Neuronal stem cell (in vitro differentiated cells): ENCODE results near the gene ARL4C.
A peak's percentile ranks its signal among the peaks of the same experiment; 100 is the strongest.

ENCODE experiments used
- DNase-seq: peaks from one replicate; pipeline ENCODE4 v3.0.0-alpha.2; 2013; ENCODE audit warnings: low spot score
- H2AFZ ChIP-seq: one replicate; pipeline ENCODE4 v1.6.1; 2013; ENCODE audit warnings: mild to moderate bottlenecking, low read length, inconsistent platforms
- H2AK5ac ChIP-seq: 2 replicates; pipeline ENCODE4 v1.6.1; 2013; ENCODE audit warnings: low read depth, mild to moderate bottlenecking, inconsistent platforms, low read length, moderate library complexity, mixed read lengths
- H2BK120ac ChIP-seq: 2 replicates; pipeline ENCODE4 v1.6.1; 2013; ENCODE audit warnings: low read depth, mild to moderate bottlenecking, inconsistent platforms, low read length, moderate library complexity, mixed read lengths
- H2BK12ac ChIP-seq: one replicate; pipeline ENCODE4 v1.6.1; 2013; ENCODE audit warnings: low read length, inconsistent platforms
- H2BK15ac ChIP-seq: 2 replicates; pipeline ENCODE4 v1.6.1; 2013; ENCODE audit warnings: mild to moderate bottlenecking, low read length, inconsistent platforms, mixed read lengths
- H2BK5ac ChIP-seq: one replicate; pipeline ENCODE4 v1.6.1; 2013; ENCODE audit warnings: inconsistent platforms, mild to moderate bottlenecking, low read length, moderate library complexity
- H3K14ac ChIP-seq: one replicate; pipeline ENCODE4 v1.6.1; 2013; ENCODE audit warnings: low read length, inconsistent platforms
- H3K18ac ChIP-seq: 2 replicates; pipeline ENCODE4 v1.6.1; 2013; ENCODE audit warnings: low read length, inconsistent platforms
- H3K23ac ChIP-seq: 2 replicates; pipeline ENCODE4 v1.6.1; 2013; ENCODE audit warnings: low read depth, mild to moderate bottlenecking, mixed read lengths, low read length, inconsistent platforms; ENCODE audit not compliant: poor library complexity
- H3K27ac ChIP-seq: replicated peaks from 3 replicates; pipeline ENCODE4 v1.5.1; 2013; ENCODE audit warnings: low read length, inconsistent platforms
- H3K27me3 ChIP-seq, 3 experiments: 2 replicates each; pipeline ENCODE4 v1.6.1; 2013; ENCODE audit warnings: low read length in 3 of 3, mild to moderate bottlenecking in 2 of 3, inconsistent platforms in 1 of 3, low read depth in 1 of 3, mixed read lengths in 1 of 3, moderate library complexity in 1 of 3; ENCODE audit not compliant: control insufficient read depth in 3 of 3, insufficient read depth in 3 of 3
- H3K36me3 ChIP-seq, 2 donors: replicated peaks in 1 of 2; 2 replicates each; pipeline ENCODE4 v1.6.1; 2013; ENCODE audit warnings: low read length in 2 of 2; ENCODE audit not compliant: control insufficient read depth in 2 of 2, insufficient read depth in 2 of 2
- H3K4ac ChIP-seq: 2 replicates; pipeline ENCODE4 v1.6.1; 2013; ENCODE audit warnings: inconsistent platforms, mild to moderate bottlenecking, low read length, moderate library complexity
- H3K4me1 ChIP-seq, 2 donors: 1 replicate in 1 of 2; 2 replicates in 1 of 2; pipeline ENCODE4 v1.6.1; 2013; ENCODE audit warnings: low read length in 2 of 2, low read depth in 1 of 2; ENCODE audit not compliant: control insufficient read depth in 2 of 2, insufficient read depth in 1 of 2
- H3K4me2 ChIP-seq: one replicate; pipeline ENCODE4 v1.6.1; 2013; ENCODE audit warnings: mild to moderate bottlenecking, low read length, inconsistent platforms; ENCODE audit not compliant: insufficient read depth, poor library complexity, severe bottlenecking
- H3K4me3 ChIP-seq, 2 donors: 2 replicates each; pipeline ENCODE4 v1.5.1; 2013; ENCODE audit warnings: low read length in 2 of 2, mild to moderate bottlenecking in 2 of 2, inconsistent platforms in 1 of 2, moderate library complexity in 1 of 2
- H3K79me1 ChIP-seq: one replicate; pipeline ENCODE4 v1.6.1; 2013; ENCODE audit warnings: low read depth, mild to moderate bottlenecking, inconsistent platforms, low read length, moderate library complexity
- H3K9ac ChIP-seq: one replicate; pipeline ENCODE4 v1.6.1; 2013; ENCODE audit warnings: mild to moderate bottlenecking, low read depth, low read length, inconsistent platforms; ENCODE audit not compliant: poor library complexity
- H3K9me3 ChIP-seq, 2 donors: replicated peaks in 1 of 2; 2 replicates each; pipeline versions ENCODE3 to v1.6.1; 2013; ENCODE audit warnings: low read length in 2 of 2, mild to moderate bottlenecking in 2 of 2, inconsistent platforms in 1 of 2, low read depth in 1 of 2, mixed read lengths in 1 of 2, moderate library complexity in 1 of 2; ENCODE audit not compliant: control insufficient read depth in 2 of 2, insufficient read depth in 1 of 2
- H4K8ac ChIP-seq: one replicate; pipeline ENCODE4 v1.6.1; 2013; ENCODE audit warnings: low read depth, mild to moderate bottlenecking, inconsistent platforms, low read length, moderate library complexity
- H4K91ac ChIP-seq: one replicate; pipeline ENCODE4 v1.6.1; 2013; ENCODE audit warnings: low read length, low read depth, mild to moderate bottlenecking, inconsistent platforms; ENCODE audit not compliant: poor library complexity
- WGBS, 2 donors: extraction: QIAGEN DNeasy Blood & Tissue Kit; methylation state at CpG; one replicate each; pipeline ENCODE4 v1.1.7; 2013; ENCODE audit warnings: missing lambda C conversion rate in 2 of 2, mixed read lengths in 1 of 2; ENCODE audit not compliant: insufficient read length in 2 of 2, insufficient replicate concordance in 1 of 2; ENCODE audit errors: extremely low coverage in 2 of 2; 5-methylcytosine and 5-hydroxymethylcytosine counted together

ARL4C gene

DNA sequence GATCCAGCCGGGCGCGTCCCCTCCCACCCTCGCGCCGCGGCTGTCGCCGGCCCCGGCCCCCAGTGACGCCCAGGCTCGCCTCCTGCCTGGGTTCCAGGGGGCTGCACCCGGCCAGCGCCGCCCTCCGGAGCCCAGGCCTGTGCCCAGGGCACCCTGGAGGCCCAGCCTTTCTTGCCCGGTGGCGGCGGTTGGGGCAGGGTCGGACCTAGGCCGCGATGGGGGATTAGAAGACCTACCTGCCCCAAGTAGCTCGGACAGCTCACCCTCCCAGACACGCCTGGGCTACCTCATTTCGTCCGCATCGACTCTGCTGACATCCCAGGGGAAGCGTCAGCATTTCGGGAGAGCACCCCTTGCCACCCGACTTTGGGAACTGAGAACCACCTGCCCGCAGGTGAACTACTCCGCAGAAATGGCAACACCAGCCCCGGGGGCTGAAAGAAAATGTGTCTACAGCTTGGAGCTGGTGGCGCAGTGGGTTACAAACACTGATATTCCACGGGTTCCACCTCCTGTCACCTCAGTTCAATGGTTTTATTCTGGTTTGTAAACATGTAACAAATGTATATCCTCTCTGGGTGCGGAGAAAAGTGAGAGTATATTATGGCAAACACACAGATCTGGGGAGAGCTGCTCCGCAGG, 834 bp upstream of the ARL4C start:
- H3K4me1 ChIP-seq: peaks cover 10 to 19% of the 10 kb centered on the region in 2 donors
- no peak overlapping the region for H4K91ac ChIP-seq
- H3K27ac ChIP-seq: peak overlapping the region; percentile 60
- peak overlapping the region; percentile 75 for H3K9ac ChIP-seq
- H2AFZ ChIP-seq: peak overlapping the region; percentile 86
- peak overlapping the region; percentile 97 for H3K18ac ChIP-seq
- H2BK12ac ChIP-seq: no peak overlapping the region
- peak overlapping the region; percentile 76 for H3K4me2 ChIP-seq
- H2BK15ac ChIP-seq: peak overlapping the region; percentile 83
- no peaks in the 10 kb centered on the region for H3K9me3 ChIP-seq
- peak overlapping the region; percentile 32 for H2BK120ac ChIP-seq
- no peak overlapping the region for H4K8ac ChIP-seq
- peak overlapping the region in 1 of 2 donors; percentile 81 for H3K4me3 ChIP-seq
- H2AK5ac ChIP-seq: peak overlapping the region; percentile 87
- peak overlapping the region; percentile 72 for H3K4ac ChIP-seq
- WGBS, 2 donors: no CpG with 5 or more reads among the region's 37 CpGs
- peaks cover 0 to 37% (median 0%) of the 10 kb centered on the region in 3 experiments for H3K27me3 ChIP-seq
- H3K36me3 ChIP-seq: peaks cover 0 to 2% of the 10 kb centered on the region in 2 donors
- DNase-seq: no peak
- peaks cover 5% of the 10 kb centered on the region for H3K79me1 ChIP-seq
- peak overlapping the region; percentile 83 for H3K23ac ChIP-seq
- peak overlapping the region; percentile 62 for H2BK5ac ChIP-seq
- no peak overlapping the region for H3K14ac ChIP-seq

DNA sequence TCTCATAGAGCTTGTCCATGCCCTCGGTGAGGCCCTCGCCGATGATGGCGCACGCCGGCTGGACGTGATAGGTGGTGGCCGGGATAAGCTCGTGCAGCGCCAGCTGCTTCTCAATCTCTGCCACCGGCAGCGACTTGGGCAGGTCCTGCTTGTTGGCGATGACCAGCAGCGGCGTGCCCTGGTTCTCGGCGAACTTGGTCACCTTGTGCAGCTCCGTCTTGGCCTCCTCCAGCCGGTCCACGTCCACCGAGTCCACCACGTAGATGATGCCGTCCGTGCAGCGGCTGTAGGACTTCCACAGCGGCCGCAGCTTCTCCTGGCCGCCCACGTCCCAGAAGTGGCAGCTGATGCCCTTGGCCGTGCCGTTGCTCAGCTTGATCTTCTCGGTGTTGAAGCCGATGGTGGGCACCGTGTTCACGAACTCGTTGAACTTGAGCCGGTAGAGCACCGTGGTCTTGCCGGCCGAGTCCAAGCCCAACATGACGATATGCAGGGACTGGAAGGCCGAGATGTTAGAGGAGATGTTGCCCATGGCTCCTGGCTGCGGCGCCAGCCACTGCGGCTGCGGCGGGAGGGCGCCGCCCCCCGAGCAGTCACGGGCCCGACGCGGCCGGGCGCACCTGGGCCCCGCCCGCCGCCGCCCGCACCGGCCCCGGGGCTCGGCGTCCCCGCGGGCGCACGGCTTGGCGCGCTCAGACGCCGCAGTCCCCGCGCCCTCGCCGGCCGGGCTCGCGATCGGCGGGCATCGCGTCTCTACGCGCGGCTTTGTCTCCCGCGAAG, 636 bp downstream of the ARL4C start:
- WGBS, 2 donors: no CpG with 5 or more reads among the region's 89 CpGs

DNA sequence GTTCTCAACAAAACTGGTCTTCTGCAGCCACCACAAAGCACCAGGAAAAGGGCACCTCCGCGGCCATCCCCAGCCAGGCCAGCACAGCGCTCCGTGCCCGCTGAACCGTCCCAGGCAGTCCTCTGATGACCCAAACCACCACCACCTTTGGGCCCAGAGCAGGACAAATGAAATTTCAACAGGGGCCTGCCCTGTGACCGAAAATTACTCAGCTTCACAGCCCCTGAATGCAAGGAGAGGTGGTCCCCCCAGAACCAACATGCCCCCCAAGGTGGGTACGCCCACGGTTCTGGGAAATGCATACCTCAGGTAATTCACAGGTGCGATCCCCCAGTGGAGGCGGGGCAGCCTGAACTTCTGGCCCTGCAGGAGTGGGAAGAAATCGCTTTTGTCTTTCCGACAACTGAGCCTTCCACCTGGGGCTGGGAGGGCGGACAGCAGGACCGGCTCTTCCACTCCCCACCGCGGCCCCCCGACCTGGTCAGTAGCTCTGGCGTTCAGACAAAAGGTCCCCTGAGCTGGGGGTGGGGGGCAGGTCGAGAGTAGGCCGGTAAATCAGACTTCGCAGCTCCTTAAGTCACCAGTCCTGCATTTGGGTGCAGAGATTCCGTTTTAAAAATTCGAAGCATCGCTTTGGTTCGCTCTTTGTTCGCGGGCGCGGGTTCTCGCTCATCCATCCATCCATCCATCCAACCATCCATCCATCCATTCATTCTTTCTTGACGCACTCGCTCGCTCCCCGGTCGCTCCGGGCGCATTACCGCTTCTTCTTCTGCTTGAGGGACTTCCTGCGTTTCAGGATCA, 1.4 kb downstream of the ARL4C start:
- H3K14ac ChIP-seq: peak overlapping the region; percentile 79
- peak overlapping the region; percentile 52 for H3K27ac ChIP-seq
- no peaks in the 10 kb centered on the region for H3K9me3 ChIP-seq
- no peak overlapping the region for H4K91ac ChIP-seq
- no peak overlapping the region for H2BK12ac ChIP-seq
- H3K4me2 ChIP-seq: peak overlapping the region; percentile 48
- H2AK5ac ChIP-seq: peak overlapping the region; percentile 4
- peak overlapping the region; percentile 97 for H3K9ac ChIP-seq
- peaks cover 11 to 19% of the 10 kb centered on the region in 2 donors for H3K4me1 ChIP-seq
- H2BK120ac ChIP-seq: no peak overlapping the region
- H3K23ac ChIP-seq: no peak overlapping the region
- DNase-seq: no peak
- peak overlapping the region; percentile 92 for H2BK5ac ChIP-seq
- H2AFZ ChIP-seq: peak overlapping the region; percentile 85
- H3K18ac ChIP-seq: peak overlapping the region; percentile 95
- H4K8ac ChIP-seq: no peak overlapping the region
- H3K36me3 ChIP-seq: peaks cover 0 to 2% of the 10 kb centered on the region in 2 donors
- H3K4ac ChIP-seq: no peak overlapping the region
- H3K79me1 ChIP-seq: peaks cover 7% of the 10 kb centered on the region
- no CpG with 5 or more reads among the region's 40 CpGs for WGBS, 2 donors
- H3K27me3 ChIP-seq: peaks cover 0 to 37% (median 0%) of the 10 kb centered on the region in 3 experiments
- H2BK15ac ChIP-seq: peak overlapping the region; percentile 8
- peak overlapping the region; percentile 73 to 93 for H3K4me3 ChIP-seq

More for the DNA sequence above, 636 bp downstream of the ARL4C start:
- H4K91ac ChIP-seq: no peak overlapping the region
- H3K36me3 ChIP-seq: peaks cover 0 to 2% of the 10 kb centered on the region in 2 donors
- peak overlapping the region; percentile 78 for H3K27ac ChIP-seq
- H3K27me3 ChIP-seq: peaks cover 0 to 37% (median 0%) of the 10 kb centered on the region in 3 experiments
- H2AFZ ChIP-seq: peak overlapping the region; percentile 85
- peak overlapping the region; percentile 92 for H3K23ac ChIP-seq
- H3K4me1 ChIP-seq: peaks cover 11 to 19% of the 10 kb centered on the region in 2 donors
- no peaks in the 10 kb centered on the region for H3K9me3 ChIP-seq
- peak overlapping the region; percentile 92 for H2BK5ac ChIP-seq
- peak overlapping the region; percentile 89 for H2BK12ac ChIP-seq
- peak overlapping the region; percentile 48 for H3K4me2 ChIP-seq
- H3K4me3 ChIP-seq: peak overlapping the region; percentile 73 to 93
- H3K79me1 ChIP-seq: peaks cover 7% of the 10 kb centered on the region
- H2AK5ac ChIP-seq: no peak overlapping the region
- no peak overlapping the region for H4K8ac ChIP-seq
- H3K14ac ChIP-seq: peak overlapping the region; percentile 79
- DNase-seq: no peak
- peak overlapping the region; percentile 95 for H3K18ac ChIP-seq
- peak overlapping the region; percentile 97 for H3K9ac ChIP-seq
- H2BK120ac ChIP-seq: no peak overlapping the region
- H3K4ac ChIP-seq: no peak overlapping the region
- H2BK15ac ChIP-seq: peak overlapping the region; percentile 8
